Transverse colon (tissue), 3 donors: ENCODE measurements around the gene C11orf24.

ENCODE experiments used
- POLR2A ChIP-seq: fragments of 450-650 bp; IDR thresholded peaks from one replicate; pipeline ENCODE4 v1.6.1; 2016; ENCODE audit warnings: antibody characterized with exemption, mild to moderate bottlenecking, moderate library complexity
- TF ChIP-seq, protein P1 (sequence below), 5 experiments: fragments of 200-600 bp in 3 of 5; fragments of 450-650 bp in 2 of 5; sonication (generic) in 3 of 5; IDR thresholded peaks; 1 replicate in 2 of 5; 2 replicates in 3 of 5; pipeline ENCODE4 v1.5.1; 2016 to 2017; ENCODE audit warnings: antibody characterized with exemption in 5 of 5, inconsistent platforms in 3 of 5, mild to moderate bottlenecking in 2 of 5, moderate library complexity in 1 of 5

DNA sequence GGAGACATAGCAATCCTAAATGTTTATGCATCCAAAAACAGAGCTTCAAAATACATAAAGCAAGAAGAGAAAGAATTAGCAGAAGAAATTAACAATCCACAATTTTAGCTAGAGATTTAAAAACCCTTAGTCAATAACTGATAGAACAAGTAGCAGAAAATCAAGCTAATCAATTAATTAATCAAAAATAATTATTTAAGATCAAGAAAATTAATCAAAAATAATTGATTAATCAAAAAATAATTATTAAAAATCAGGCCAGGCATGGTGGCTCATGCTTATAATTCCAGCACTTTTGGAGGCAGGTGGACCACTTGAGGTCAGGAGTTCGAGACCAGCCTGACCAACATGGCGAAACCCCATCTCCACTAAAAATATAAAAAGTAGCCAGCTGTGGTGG lies 29.2 kb downstream of the C11orf24 start:
- TF ChIP-seq POLR2A, result no peak
- TF ChIP-seq, protein P1, sequence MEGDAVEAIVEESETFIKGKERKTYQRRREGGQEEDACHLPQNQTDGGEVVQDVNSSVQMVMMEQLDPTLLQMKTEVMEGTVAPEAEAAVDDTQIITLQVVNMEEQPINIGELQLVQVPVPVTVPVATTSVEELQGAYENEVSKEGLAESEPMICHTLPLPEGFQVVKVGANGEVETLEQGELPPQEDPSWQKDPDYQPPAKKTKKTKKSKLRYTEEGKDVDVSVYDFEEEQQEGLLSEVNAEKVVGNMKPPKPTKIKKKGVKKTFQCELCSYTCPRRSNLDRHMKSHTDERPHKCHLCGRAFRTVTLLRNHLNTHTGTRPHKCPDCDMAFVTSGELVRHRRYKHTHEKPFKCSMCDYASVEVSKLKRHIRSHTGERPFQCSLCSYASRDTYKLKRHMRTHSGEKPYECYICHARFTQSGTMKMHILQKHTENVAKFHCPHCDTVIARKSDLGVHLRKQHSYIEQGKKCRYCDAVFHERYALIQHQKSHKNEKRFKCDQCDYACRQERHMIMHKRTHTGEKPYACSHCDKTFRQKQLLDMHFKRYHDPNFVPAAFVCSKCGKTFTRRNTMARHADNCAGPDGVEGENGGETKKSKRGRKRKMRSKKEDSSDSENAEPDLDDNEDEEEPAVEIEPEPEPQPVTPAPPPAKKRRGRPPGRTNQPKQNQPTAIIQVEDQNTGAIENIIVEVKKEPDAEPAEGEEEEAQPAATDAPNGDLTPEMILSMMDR (IDR thresholded peaks at IDR 0.05), result no peak
